SK-N-MC (cell line): ENCODE measurements around the gene ERBB4.

Experiments used
- FOXP2 ChIP-seq: optimal IDR thresholded peaks from 2 replicates; pipeline ENCODE3; 2011; ENCODE audit warnings: mild to moderate bottlenecking, moderate library complexity; ENCODE audit not compliant: insufficient read depth; ENCODE audit errors: extremely low read length, control extremely low read depth
- POLR2AphosphoS5 ChIP-seq: IDR thresholded peaks from 2 replicates; pipeline ENCODE4 v1.6.1; 2012; ENCODE audit warnings: mild to moderate bottlenecking, low read depth, low read length, borderline replicate concordance

DNA sequence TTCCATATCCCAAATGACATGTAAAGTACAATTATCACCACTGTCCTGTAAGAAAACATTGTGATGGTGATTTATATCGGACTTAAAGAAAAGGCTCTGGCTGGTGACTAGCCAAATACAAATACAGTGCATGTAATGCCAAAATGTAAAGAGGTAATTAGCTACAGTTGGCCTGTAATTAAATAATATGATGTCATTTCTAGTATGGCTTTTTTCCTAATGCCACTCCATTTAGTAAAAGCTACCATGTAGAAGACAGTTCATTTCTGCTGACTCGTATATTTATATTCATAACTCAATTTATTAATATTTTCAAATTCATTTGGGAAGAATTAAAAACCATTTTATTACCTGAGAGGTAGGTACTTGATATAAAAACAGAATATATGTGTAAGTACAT lies 815.7 kb downstream of the ERBB4 start:
- TF ChIP-seq POLR2AphosphoS5: no peak
- TF ChIP-seq FOXP2: no peak
